ENCODE data around the gene NKAPL. TPM values are rescaled to one million over a fixed set of nuclear protein-coding genes. Genes with fewer than 3 reads are reported as not detected.

The NKAPL gene
- polyA plus RNA-seq (ENCODE audit: insufficient read depth in 1 of 5, insufficient read length in 5 of 5, low replicate concordance in 1 of 5): 1 to 10 TPM in 2 of 5 donors, under 1 TPM in 3; 0.61 to 1.3 (median 0.90) TPM
- long read RNA-seq, donor 1, partial matches to known transcripts: 0 of 2 reads
- long read RNA-seq, donor 1, other reads (novel, unspliced or antisense): 0 of 2 reads
- long read RNA-seq, donor 2, partial matches to known transcripts: 0 of 2 reads
- long read RNA-seq, donor 2, other reads (novel, unspliced or antisense): 0 of 2 reads
- long read RNA-seq, donor 3: 0 reads
- long read RNA-seq, donor 4, partial matches to known transcripts: 0 of 3 reads
- long read RNA-seq, donor 4, other reads (novel, unspliced or antisense): 0 of 3 reads
- long read RNA-seq, donor 5, partial matches to known transcripts: 0 of 4 reads
- long read RNA-seq, donor 5, other reads (novel, unspliced or antisense): 0 of 4 reads
- long read RNA-seq, donor 6, transcript NKAPL-201 (1 exons, 1,639 nt): major isoform, 5 of 5 reads
- long read RNA-seq, donor 6, partial matches to known transcripts: 0 of 5 reads
- long read RNA-seq, donor 6, other reads (novel, unspliced or antisense): 0 of 5 reads
- long read RNA-seq, donor 7, partial matches to known transcripts: 0 of 1 reads
- long read RNA-seq, donor 7, other reads (novel, unspliced or antisense): 0 of 1 reads
- long read RNA-seq, donor 8: 0 reads

DNA sequence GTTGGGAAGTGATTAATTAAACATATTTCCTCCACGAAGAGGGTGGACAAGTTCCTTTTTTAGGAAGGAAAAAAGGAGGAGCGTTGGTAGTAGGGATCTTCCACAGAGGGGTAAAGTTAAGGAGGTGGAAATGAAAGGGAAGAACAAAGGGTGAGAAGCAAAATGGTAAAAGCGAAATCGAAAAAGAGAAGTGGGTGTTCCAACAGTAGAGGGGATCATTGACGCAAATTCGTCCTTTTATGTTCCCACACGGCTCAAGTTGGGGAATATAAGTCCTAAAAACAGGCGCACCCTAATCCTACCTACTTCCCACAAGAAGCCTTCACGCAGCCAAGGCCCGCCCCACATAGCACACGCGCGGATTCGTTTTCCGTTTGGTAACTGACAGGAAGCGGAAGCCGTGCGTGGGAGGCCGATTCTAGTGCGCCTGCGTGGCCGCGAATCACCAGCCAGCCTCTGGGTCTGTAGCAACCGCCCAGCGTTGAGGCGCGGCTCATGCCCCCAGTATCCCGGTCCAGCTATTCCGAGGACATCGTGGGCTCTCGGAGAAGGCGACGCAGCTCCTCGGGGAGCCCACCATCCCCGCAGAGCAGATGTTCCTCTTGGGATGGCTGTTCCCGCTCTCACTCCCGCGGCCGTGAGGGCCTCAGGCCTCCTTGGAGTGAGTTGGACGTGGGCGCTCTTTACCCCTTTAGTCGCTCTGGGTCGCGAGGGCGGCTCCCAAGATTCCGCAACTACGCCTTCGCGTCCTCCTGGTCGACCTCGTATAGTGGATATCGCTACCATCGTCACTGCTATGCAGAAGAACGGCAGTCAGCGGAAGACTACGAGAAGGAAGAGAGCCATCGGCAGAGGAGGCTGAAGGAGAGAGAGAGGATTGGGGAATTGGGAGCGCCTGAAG, at the start of gene NKAPL:
TSS of gene NKAPL (plus strand) at position 421 of the 901 bp plus-strand sequence. CDS start at position 496, 75 bp downstream.
- DNase-seq: peak; percentile 35 to 46

DNA sequence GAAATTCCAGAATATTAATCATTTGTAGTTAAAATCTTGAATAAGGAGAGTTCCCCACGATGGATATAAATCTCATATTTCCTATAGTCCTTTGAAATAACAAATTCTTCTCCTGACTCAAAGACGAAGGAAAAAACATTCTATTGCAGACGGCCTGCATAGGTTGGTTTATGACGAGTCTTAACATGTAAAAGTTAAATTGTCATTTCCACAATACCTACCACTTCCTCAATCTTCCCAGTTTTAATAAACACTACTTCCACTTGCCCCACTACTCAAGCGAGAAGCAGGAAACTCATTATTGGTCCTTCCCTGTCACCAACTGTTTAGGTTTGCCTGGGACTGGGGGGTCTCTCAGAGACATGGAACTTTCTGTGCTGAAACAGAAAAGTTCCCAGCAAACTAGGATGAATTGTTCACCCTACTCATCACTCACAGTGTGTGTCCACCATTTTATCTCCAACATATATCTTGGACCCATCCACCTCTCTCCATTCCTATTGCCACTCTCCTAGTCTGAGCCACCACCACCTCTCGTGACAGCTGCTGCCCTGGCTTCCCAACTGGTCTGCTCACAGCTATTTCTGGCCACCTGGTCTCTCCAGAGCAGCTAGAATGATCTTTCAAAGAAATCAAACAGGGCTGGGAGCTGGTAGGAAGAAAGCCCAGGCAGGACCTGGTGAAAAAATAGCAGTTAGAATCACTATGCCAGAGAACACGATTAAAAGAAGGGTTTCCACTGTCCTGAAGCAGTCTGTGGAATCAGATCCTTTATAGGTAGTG, 49.2 kb upstream of the NKAPL start:
- DNase-seq: no peak

DNA sequence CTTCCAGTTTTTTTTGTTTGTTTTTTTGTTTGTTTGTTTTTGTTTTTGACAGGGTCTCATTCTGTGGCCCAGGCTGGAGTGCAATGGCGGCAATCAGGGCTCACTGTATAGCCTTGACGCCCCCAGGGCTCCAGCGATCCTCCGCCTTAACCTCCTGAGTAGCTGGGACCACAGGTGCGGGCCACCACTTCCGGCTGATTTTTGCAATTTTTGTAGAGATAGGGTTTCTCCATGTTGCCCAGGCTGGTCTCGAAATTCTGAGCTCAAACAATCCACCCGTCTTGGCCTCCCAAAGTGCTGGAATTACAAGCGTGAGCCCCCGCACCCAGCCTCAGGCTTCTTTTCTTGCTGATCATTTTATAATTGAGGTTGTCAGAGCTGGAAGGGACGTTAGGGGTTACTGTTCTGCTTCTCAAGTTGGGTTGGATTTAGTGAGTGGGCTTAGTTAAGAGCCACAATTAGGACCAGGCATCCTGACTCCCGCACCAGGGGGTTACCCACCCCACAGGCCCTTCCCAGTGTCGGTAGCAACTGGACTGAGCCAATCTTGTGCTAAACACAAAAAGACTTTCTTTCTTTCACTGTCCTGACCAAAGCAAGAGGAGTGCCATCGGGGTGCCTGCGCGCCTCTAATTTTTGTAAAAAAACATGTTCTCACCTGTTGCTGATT, 47.1 kb upstream of the NKAPL start:
- DNase-seq: no peak

DNA sequence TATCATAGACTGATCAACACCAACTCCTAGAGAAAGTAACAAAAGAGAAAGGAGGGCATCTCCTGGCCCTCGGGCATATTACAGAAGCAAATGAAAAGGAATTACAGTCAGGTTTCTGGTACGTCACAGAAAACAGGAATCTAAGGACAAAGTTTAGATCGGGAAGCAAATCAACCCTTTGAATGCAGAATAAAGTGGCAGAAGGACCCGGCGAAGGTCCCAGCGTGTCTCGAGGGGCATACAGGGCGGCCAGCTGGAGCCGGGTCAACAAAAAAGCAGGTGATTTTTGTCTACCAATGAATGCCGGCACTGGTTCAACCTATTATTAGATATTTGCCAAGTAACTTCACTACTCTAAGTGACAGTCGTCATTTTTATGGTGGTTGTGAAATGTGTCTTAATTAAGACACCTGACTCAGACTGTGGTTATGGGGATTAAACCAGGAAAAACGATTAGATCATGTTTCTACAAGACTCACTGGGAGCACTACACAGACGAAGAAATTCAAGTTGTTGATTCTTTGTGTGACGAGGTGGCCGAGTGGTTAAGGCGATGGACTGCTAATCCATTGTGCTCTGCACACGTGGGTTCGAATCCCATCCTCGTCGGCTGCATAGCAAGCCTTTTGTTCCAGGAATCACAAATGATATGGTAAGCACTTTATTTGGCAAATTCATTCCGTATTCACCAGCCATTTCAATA, 46.4 kb upstream of the NKAPL start:
- DNase-seq: peak in 1 of 2 donors; percentile 35

DNA sequence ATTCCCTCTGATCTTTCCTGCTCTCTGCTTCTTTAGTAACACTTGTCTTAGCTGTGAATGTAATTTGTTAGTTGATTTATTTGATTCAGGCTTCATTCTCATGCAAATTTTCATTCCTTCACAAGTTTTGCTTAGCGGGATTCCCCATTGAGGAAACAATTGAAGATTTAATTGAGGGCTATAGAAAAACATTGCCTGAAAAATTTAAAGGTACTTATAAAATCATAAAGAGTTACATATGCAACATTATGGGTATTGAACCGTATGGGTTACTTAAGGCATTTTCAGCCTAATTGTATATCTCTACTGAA, 45.9 kb upstream of the NKAPL start:
- DNase-seq: no peak

DNA sequence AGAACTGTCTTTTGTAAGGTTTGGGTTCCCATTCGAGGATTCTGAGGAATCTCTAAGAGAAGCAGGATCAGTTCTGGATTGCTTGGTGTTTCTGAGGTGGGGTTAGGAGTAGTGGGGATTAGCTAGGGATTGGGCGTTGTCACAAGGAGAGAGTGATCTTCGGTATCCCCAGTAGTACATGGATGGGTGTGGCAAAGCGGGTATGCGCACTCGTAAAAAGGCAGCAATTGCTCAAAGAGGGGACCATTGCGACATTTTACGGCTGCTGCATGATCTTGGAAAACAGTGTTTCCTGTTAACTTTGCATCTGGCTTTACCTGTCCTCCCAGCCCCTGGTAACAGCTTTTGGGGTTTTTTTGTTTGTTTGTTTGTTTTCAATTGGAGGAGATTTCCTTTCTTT, 43.7 kb upstream of the NKAPL start:
- DNase-seq: no peak

DNA sequence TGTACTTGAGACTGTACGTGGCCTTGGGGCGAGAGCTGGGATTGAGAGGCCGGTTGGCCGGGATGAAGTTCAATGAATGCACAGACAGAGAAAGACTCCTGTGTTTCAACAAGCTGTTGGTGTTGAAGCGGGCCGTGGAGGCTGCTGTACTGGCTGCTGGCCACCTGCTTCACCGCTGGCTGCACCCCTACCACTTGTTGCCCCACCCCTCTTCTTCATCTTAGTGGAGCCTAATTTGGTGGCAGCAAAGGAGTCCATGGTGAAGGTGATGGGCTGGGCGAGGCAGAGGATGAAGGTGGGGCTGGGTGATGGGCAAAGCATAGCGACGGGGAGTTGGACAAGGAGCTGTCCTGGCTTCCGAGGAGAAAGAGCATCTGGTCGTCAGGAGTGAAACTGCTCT, 41.2 kb upstream of the NKAPL start:
- DNase-seq: no peak

DNA sequence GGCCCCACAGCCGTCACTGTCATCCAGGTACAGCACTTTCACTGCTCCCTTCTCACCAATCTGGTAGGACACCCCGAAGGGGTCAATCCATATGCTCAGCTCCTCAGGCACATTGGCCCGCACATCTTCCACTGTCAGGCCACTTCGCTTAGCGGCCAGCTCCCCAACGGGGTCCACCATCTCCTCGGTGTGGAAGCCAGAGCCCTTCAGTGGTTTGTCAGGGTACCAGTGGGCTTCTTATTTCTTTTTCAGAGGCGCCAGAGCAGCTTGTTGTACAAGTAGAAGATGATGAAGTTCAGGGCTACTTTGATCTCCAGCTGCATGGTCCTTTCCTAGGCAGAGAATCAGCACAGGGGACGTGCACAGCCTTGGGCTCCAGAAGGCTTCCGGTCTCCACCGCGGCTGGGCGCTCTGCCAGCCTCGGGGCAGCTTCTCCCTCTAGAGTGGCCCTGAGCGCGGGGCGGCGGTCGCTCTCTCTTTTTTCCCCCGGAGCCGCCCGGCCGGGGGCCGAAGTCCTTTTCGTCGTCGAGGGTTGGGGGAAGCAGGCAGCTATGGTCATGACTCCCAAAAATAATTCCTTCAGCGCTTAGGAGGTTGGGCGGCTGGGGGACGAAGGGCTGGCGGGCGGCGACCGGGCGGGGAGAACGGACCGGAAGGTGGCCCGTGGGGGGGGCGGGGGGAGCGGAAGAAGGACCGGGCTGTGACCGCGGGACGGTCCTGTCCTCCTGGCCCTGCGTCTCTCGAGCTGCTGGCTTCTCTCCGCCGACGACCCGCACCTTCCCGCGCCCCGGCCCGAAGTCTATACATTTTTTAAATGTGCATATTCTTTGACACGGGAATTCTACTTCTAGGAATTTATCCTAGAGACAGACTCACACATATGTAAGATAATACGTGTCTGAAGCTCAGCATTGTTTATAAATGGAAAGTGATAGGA, 40.5 kb upstream of the NKAPL start:
- peak; percentile 70 to 74 for DNase-seq

DNA sequence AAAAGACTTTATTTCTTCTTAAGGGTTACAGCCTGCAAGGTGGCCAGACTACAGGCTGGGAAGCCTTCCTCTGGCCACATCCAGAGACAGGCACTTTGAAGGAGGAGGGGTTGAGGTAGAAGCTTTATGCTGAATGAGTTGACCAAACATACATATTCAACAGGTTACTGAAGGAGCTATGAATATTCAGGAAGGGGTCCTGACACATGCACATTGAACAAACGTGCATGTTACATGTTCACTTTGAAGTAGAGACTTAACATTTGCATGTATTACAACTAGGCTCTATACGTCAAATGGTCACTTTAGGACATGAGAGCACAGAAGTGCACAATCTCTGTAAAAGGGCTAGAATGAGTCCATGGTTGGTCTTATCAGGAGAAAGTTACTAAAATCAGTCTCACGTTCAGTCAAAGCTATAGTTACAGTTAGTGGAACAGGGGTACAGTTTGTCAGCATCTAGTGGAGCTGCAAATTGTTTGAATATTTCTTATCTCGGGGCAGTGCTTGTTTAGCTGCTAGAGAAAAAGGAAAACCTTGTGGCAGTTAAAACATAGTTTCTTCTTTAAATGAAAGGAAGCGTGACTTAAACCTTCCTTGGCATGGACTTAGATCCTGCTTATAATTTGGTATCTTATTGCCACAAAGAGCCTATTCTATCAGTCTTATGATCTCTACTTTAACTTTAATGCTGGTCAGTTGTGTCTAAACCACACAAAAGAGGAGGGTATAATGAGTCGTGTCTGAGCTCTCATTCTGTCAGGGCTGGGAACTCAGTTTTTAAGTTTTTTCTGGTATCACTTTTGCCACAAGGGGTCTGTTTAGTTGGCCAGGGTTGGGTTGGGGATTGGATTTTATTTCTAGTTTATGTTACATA, 38.6 kb upstream of the NKAPL start:
- DNase-seq: no peak

DNA sequence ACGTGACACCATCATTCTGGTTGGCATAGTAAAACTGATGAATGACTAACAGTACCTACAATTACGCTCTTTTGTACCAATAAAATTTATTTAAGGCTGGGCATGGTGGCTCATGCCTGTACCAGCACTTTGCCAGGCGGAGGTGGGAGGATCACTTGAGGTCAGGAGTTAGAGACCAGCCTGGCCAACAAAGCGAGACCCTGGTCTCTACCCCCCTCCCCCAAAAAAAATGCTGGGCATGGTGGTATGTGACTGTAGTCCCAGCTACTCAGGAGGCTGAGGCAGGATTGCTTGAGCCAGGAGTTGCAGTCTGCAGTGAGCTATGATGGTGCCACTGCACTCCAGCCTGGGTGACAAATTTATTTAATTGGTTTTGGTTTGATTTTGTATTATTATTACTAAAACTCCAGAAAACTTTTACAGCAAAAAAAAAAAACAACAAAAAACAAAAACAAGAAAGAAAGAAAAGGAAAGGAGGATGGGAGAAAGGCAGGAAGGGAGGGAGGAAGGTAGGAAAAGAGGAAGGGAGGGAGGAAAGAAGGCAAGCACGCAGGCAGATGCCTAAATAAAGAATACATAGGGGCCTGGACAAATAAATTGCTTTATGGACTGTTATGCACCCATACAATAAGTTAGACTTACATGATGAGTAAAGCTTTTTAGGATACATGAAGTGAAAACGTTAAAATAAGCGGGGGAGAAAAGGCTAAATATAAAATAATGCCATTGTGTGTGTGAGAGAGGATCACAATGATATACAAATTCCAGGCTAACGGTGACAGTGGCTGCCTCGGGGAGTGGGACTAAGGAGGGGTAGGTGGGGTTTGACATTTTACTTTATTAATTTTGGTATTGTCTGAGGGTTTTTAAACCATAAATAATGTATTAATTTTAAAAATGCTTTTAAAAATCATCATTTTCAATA, 34.7 kb upstream of the NKAPL start:
- DNase-seq: no peak

DNA sequence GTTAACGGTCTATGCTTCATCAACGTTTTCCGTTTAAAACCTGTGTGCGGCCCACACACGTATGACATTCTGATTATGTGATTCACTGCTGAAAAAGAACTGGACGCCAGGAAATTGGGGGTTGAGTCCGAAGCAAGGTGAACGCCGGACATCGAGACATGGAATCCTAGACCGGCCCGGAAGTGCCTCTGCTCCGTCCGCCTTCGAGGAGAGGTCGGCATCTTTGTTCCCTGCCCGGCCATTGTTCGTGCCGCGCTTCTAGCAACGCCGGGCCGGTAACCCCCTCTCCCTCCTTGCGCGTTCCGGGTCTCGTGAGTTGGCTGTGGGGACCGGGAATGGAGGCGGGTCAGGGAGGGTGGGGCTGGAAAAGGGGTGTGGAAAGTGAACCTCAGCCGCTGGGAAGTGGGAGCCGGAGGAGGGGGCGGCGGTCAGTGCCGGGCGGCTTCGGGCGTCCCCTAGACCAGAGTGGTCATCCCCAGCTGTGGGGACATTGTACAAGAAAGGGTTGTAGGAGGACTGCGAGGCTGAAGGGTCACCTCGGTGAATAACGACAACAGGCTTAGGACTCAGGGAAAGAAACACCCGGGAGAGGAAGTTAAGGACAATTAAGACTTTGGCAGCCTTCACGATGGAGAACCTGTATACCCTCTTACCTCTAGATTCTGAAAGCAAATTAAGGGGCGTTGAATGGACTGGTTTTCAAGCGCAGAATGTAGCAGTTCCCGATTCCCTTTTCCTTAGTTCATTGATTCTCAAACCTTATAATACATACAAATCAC, 33.9 kb upstream of the NKAPL start, which contains the start of gene ZSCAN9:
TSS of gene ZSCAN9 (plus strand) at position 220 of the 779 bp plus-strand sequence. CDS start 1,810 bp downstream, outside the sequence.
- peak; percentile 76 to 81 for DNase-seq

DNA sequence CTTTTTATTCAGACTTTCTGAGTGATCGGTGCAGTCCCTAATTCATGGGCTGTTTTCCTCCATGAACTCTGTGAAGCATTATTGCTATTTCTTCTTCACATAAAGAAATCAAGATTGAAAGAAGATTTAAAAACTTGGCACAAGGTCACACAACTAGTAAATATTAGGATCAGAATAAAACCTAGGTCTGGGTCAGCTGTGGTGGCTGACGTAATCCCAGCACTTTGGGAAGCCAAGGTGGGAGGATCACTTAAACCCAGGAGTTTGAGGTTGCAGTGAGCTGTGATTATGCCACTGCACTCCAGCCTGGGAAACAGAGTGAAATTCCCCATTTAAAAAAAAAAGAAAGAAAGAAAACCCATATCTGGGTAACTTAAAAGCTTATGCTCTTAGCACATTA, 32.6 kb upstream of the NKAPL start:
- DNase-seq: no peak

DNA sequence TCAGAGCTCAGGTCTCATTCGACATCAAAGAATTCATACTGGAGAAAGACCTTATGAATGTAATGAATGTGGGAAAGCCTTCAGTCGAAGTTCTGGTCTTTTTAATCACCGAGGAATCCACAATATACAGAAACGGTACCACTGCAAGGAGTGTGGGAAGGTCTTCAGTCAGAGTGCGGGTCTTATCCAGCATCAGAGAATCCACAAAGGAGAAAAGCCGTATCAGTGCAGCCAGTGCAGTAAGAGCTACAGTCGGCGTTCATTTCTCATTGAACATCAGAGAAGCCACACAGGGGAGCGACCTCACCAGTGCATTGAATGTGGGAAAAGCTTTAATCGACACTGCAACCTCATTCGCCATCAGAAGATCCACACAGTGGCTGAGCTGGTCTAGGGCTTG, 26.3 kb upstream of the NKAPL start:
- DNase-seq: no peak

DNA sequence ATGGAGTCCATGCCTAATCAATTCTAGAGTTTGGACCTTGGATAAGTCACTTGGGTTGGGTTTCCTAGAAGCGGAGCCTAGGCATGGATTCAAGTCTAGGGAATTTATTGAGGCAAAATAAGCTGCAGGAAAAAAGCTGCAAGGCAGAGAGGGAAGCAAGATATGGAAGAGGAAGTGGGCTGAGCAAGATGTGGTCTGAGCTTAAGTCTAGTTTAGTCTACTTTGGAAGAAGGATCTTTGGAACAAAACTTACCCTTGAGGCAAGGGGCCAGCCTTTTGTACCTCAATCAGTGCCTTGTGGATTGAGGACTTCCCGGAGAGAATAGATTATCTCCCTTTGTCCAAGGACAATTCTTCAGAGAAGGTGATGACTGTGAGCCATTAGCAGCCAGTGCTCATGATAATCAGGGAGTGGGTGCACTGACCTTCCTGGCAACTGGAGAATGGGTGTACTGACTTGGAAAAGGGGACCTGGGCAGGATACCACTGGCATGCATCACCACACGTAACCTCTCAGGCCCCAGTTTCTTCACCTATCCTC, 23.1 kb upstream of the NKAPL start:
- DNase-seq: no peak

DNA sequence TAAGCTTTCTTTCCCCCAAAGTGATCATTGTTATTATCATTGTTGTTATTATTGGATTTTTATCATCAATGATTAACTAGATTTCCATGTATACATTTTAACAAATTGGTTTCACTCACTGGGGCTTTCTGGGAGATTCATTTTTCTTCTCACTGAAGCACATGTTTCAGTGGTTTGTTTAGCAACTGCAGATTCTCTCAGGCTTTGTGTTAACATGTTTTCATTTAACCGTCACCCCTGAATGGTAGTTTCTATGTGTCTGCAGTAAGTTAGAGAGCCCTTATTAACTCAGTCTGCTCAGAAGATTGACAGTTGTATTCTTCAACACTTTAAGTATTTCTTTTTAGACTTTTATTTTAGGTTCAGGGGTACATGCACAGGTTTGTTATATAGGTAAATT, 19.5 kb upstream of the NKAPL start:
- DNase-seq: no peak

DNA sequence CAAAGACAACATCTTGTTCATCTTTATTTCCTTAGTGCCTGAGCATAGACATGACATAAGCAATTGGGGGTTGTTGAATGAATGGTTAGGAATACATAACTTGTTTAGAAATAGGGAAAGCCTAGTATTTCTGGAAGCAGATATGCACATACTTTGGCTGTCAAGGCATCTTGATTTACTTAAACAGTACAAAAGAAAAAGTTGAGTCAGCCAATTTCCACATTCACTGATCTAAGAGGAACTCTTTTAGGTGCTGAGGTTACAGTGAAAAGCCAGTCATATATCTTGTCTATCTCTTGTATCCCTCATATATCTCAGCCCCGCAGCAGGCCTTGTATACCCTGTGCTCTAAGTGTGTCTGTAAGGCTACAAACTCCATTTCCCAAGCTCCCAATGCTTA, 18.6 kb upstream of the NKAPL start:
- no peak for DNase-seq

Measured in right lung (tissue), 10 donors.